Loucy (cell line): ENCODE results near the gene RYR2.

ENCODE experiments used
- H2AFZ ChIP-seq: fragments of 200-600 bp; sonication (generic); 2 replicates; pipeline ENCODE4 v1.6.0; 2016; ENCODE audit warnings: antibody characterized with exemption, mild to moderate bottlenecking, low read length, moderate library complexity
- H3F3A ChIP-seq: fragments of 200-600 bp; 2 replicates; pipeline ENCODE4 v1.6.0; 2016; ENCODE audit warnings: antibody characterized with exemption, low read depth, mild to moderate bottlenecking
- H3K27me3 ChIP-seq: fragments of 200-600 bp; sonication (generic); 2 replicates; pipeline ENCODE4 v1.6.1; 2014; ENCODE audit warnings: low read length, mild to moderate bottlenecking; ENCODE audit not compliant: insufficient read depth, poor library complexity, severe bottlenecking
- H3K36me3 ChIP-seq: fragments of 200-600 bp; sonication (generic); 2 replicates; pipeline ENCODE4 v1.6.1; 2016; ENCODE audit warnings: low read length; ENCODE audit not compliant: insufficient read depth
- H3K4me1 ChIP-seq: fragments of 200-600 bp; sonication (generic); 2 replicates; pipeline ENCODE4 v1.5.1; 2014; ENCODE audit warnings: low read length, mild to moderate bottlenecking; ENCODE audit not compliant: insufficient read depth, poor library complexity, severe bottlenecking
- H3K4me2 ChIP-seq: fragments of 200-600 bp; sonication (generic); 2 replicates; pipeline ENCODE4 v1.6.0; 2014; ENCODE audit warnings: antibody characterized with exemption, low read length, low read depth, mild to moderate bottlenecking; ENCODE audit not compliant: poor library complexity, severe bottlenecking
- H3K4me3 ChIP-seq: fragments of 200-600 bp; sonication (generic); 2 replicates; pipeline ENCODE4 v1.5.1; 2014; ENCODE audit warnings: low read length, mild to moderate bottlenecking, mixed read lengths; ENCODE audit not compliant: poor library complexity, severe bottlenecking
- H3K79me2 ChIP-seq: fragments of 200-600 bp; sonication (generic); 2 replicates; pipeline ENCODE4 v1.6.1; 2014; ENCODE audit warnings: low read length; ENCODE audit not compliant: insufficient read depth
- H3K9ac ChIP-seq: fragments of 200-600 bp; sonication (generic); 2 replicates; pipeline ENCODE4 v1.6.0; 2014; ENCODE audit warnings: mild to moderate bottlenecking, low read depth, low read length, moderate library complexity; ENCODE audit not compliant: poor library complexity, severe bottlenecking
- H3K9me2 ChIP-seq: fragments of 200-600 bp; sonication (generic); replicated peaks from 2 replicates; pipeline ENCODE4 v1.6.1; 2016; ENCODE audit warnings: low read depth, low read length, mixed read lengths
- H3K9me3 ChIP-seq: fragments of 200-600 bp; sonication (generic); 2 replicates; pipeline ENCODE4 v1.6.1; 2014; ENCODE audit warnings: mild to moderate bottlenecking, antibody characterized with exemption, low read length, low read depth; ENCODE audit not compliant: insufficient read depth
- H4K20me1 ChIP-seq: fragments of 200-600 bp; sonication (generic); 2 replicates; pipeline ENCODE4 v1.6.0; 2014; ENCODE audit warnings: antibody characterized with exemption, low read length, mild to moderate bottlenecking; ENCODE audit not compliant: insufficient read depth, poor library complexity, severe bottlenecking
- CTCF ChIP-seq: fragments of 200-600 bp; sonication (generic); conservative IDR thresholded peaks from 2 replicates; pipeline ENCODE4 v1.5.1; 2014; ENCODE audit warnings: mild to moderate bottlenecking, antibody characterized with exemption, low read length
- EZH2phosphoT487 ChIP-seq: fragments of 200-600 bp; IDR thresholded peaks from 2 replicates; pipeline ENCODE4 v1.6.1; 2018; ENCODE audit warnings: antibody characterized with exemption, mild to moderate bottlenecking, moderate library complexity, borderline replicate concordance

The RYR2 gene

GRCh38 chr1:237232501-237232900 is 190.5 kb downstream of the RYR2 start:
- Histone ChIP-seq H3K4me3 (no peak overlapping the region), H3K79me2 (no peaks in the 10 kb centered on the region)

DNA sequence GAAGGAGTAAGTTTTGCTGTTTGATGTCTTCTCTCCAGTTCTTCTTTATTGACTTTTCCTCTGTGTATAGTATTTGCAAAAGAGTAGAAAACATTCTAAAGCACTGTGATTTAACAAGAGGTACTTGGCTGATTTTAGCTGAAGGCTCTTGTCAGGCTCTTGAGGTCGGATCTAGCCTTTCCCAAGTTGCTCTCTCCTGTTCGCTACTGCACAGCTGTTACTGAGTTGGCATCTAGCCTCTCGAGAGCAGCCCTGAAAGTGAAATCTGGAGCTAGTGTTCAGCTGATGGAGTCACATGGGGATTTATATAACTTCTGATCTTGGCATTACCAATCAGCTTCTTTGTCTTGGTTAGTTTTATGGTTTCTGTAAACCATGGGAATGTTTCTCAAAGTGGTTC is 193.1 kb downstream of the RYR2 start:
- Histone ChIP-seq H3K36me3 (no peaks in the 10 kb centered on the region), H3K9me2 (no peaks in the 10 kb centered on the region), H3K79me2 (no peaks in the 10 kb centered on the region), H3F3A (no peaks in the 10 kb centered on the region), H3K4me1 (no peaks in the 10 kb centered on the region), H3K4me2 (no peak overlapping the region), H3K9me3 (no peaks in the 10 kb centered on the region), H4K20me1 (no peaks in the 10 kb centered on the region), H3K27me3 (no peaks in the 10 kb centered on the region), H3K9ac (no peak overlapping the region), H2AFZ (no peak overlapping the region), H3K4me3 (no peak overlapping the region)
- TF ChIP-seq EZH2phosphoT487 (no peak), CTCF (no peak)

More at GRCh38 chr1:237232501-237232900, 190.5 kb downstream of the RYR2 start:
- H3F3A ChIP-seq = no peaks in the 10 kb centered on the region
- H3K9ac ChIP-seq = no peak overlapping the region
- H2AFZ ChIP-seq = no peak overlapping the region
- no peaks in the 10 kb centered on the region for H3K9me3 ChIP-seq
- H3K36me3 ChIP-seq = no peaks in the 10 kb centered on the region
- no peaks in the 10 kb centered on the region for H3K27me3 ChIP-seq
- no peaks in the 10 kb centered on the region for H4K20me1 ChIP-seq
- H3K4me2 ChIP-seq = no peak overlapping the region
- no peaks in the 10 kb centered on the region for H3K9me2 ChIP-seq
- H3K4me1 ChIP-seq = no peaks in the 10 kb centered on the region
- TF ChIP-seq CTCF (no peak), EZH2phosphoT487 (no peak)

- Histone ChIP-seq H3K4me2 (no peak overlapping the region), H3K79me2 (no peaks in the 10 kb centered on the region), H3K4me1 (no peaks in the 10 kb centered on the region), H3K36me3 (no peaks in the 10 kb centered on the region), H4K20me1 (no peaks in the 10 kb centered on the region), H3K9me3 (no peaks in the 10 kb centered on the region), H3K27me3 (no peaks in the 10 kb centered on the region), H3K9ac (no peak overlapping the region), H3K9me2 (no peaks in the 10 kb centered on the region), H3K4me3 (no peak overlapping the region), H3F3A (no peaks in the 10 kb centered on the region), H2AFZ (no peak overlapping the region)
- TF ChIP-seq EZH2phosphoT487 (no peak), CTCF (no peak)
Measured at GRCh38 chr1:237237721-237238120, 195.7 kb downstream of the RYR2 start.
